HG03103 (cell line): ENCODE measurements around the gene MYADML2.

Experiments
- ATAC-seq: cut with Tn5 transposase; IDR thresholded peaks from one replicate; pipeline ENCODE4 v1.9.1; 2021; ENCODE audit warnings: low read depth; ENCODE audit not compliant: unreplicated experiment

MYADML2 gene

GRCh38 chr17:81941484-81942166 is 5.4 kb downstream of the MYADML2 start:
- no peak for ATAC-seq

DNA sequence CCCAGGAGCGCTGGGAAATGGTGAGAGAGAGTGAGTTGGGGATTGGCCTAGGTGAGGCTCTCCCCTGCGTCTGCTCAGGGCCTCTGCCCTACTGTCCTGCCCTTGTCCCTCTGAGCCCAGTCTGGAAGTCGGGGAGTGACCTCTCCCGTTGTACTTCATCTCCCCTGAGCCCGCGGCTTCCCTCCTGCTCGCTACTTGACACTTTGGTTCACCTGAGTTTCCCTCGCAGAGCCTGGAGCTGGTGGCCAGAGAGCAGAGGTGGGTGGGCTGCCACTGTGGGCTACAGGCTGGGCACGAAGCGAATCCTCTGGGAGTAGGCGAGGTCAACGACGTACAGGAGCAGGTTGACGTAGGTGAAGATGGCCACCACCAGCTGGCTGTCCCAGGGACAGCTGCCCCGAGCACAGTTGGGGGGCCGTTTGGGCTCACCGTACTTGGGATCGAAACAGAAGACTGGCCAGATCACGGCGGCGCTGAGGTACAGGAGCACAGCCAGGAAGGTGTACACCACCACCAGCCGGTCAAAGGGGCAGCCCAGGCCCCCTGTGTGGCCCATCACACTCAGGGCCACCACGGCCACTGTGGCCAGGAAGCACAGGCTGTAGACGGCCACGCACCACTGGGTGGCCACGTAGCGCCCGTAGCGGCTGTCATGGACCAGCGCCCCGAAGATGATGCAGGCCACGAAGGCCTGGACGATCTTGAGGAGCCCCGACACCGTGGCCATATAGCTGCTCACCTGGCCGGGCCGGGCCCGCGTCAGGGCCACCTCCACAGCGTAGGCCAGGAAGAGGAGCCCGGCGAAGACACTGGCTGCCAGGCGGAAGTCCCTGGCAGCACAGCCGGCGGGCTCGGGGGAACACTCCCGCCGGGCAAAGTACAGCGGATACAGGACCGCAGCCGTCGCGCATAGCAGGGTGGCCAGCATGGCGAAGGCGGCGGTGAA is 6.2 kb downstream of the MYADML2 start:
- ATAC-seq: no peak

DNA sequence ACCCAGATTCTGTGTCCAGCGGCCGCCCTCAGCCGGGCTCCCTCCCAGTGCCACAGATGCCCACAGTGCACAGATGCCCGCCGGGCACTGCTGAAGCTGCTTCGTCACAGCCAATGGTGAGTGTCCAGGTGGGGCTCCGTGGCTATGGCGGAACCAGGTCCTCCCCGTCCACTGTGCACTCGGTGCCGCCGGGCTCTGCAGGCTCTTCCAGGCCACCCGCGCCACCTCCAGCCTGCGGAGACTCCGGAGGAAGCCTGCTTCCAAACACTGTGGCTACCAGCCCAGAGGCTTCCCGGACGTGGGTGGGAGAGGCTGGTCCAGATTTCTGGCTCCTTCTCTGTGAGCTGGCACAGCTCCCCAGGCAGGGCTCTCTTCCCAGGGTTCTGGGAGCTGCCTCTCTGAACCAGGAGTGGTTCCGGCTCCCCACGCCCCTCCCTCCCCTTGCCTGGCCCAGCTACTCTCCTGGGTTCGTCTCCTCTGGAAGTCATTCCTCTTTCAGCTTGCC is 7.1 kb downstream of the MYADML2 start:
- ATAC-seq: no peak

DNA sequence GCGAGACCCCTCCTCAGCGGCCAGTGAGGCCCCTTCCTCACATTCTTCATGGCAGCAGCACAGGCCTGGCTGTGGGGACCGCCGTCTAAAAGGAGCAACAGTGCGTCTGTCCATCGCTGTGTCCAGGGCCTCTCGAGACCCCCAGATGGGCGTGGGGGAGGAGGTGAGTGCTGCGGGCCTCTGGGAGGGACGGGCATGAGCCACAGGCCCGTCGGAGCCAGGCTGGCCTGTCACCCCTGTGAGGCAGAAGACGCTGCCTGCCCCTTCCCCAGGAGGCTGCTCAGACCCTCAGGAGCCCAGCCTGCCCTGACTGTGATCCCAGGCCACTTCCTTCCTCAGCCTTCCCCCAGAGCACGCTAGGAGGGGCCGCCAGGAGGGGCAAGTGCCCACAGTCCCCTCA is 7.8 kb downstream of the MYADML2 start:
- ATAC-seq: no peak

- no peak for ATAC-seq
These were observed 11.3 kb downstream of the MYADML2 start for GRCh38 chr17:81935709-81936084.

- ATAC-seq: no peak
These were observed 12.0 kb downstream of the MYADML2 start for GRCh38 chr17:81934850-81935708.

DNA sequence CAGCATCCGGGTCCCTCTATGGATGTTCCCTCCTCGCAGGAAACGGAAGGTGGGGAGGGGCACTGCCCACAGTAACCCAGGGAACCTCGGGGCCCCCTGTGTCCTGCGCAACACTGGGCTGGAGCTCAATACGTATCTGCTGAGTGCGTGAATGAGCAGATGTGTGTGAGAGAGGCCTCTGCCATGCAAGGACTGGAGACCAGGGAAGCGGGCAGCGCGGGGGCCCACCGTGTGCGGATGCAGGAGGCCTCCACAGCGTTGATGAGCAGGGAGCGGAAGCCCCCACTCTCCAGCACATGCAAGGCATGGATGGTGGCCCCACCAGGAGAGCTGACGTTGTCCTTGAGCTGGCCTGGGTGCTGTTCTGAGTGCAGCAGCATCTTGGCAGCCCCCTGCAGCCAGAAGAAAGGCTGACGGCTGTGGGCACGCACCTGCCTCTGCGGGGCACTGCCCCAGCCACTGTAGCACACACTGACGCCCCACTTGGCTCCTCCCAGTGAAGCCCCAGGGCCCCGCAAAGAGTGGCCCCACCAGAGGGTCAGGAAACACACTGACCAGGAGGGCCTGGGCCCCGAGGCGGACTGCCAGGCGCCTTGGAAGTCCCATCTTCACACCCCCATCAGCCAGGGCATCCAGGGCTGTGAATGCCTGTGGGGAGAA is 12.8 kb downstream of the MYADML2 start:
- ATAC-seq: no peak

- no peak for ATAC-seq
These were observed 13.8 kb downstream of the MYADML2 start for GRCh38 chr17:81933178-81933699.

GRCh38 chr17:81932333-81932983 is 14.6 kb downstream of the MYADML2 start:
- ATAC-seq: no peak

- ATAC-seq: no peak
These were observed 15.3 kb downstream of the MYADML2 start for GRCh38 chr17:81931557-81932332.

- ATAC-seq: no peak
These were observed 15.9 kb downstream of the MYADML2 start for GRCh38 chr17:81931189-81931556.

GRCh38 chr17:81930142-81931125 is 16.6 kb downstream of the MYADML2 start:
- ATAC-seq: no peak

GRCh38 chr17:81929253-81930141 is 17.5 kb downstream of the MYADML2 start:
- no peak for ATAC-seq

GRCh38 chr17:81928544-81929252 is 18.3 kb downstream of the MYADML2 start:
- no peak for ATAC-seq

DNA sequence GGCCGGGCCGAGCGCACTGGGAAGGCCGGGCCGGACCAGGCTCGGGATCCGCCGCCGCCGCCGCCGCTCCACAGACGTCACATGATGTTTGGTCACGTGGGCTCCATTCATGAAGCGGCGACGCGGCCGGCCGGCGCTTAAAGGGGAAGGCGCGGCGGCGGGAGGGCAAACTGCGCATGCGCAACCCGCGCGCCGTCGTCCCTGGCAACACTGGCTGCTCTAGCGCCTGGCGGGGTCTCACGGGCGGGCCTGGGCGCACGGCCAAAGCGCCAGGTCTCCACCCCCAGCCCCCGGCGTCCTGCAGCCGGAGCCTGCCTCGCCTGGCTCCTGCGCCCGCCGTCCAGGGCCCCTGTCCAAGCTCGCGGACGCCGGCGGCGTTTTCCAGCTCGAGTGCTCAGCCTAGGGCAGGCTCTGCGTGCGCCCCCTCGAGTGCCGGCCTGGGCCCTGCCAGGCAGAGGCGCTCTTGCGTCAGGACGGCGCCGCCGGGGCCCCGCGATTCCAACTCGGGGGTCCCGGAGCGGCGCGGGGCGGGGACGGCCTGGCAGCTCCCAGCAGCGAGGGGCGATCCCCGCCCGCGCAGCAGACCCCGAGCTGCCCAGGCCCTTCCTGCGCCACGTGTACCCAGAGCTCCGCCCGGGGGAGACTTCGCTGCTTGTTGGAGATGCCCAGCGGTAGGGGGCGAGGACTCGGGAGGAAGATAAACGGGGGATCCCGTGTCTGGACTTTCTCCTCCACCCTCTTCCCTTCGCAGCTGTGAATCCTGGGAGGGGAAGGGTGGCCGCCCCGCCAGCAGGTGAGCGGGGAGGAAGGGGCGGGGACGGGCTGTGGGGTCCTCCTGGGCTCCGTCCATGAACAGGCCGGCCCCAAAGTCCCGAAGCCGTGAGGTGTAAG is 19.1 kb downstream of the MYADML2 start, which contains the start of gene MAFG:
TSS of gene MAFG (minus strand) at position 83 of the 891 bp plus-strand sequence. CDS start 4,550 bp downstream, outside the sequence.
- no peak for ATAC-seq
